ENCODE measurements around the gene GLCCI1.

GLCCI1 gene

DNA sequence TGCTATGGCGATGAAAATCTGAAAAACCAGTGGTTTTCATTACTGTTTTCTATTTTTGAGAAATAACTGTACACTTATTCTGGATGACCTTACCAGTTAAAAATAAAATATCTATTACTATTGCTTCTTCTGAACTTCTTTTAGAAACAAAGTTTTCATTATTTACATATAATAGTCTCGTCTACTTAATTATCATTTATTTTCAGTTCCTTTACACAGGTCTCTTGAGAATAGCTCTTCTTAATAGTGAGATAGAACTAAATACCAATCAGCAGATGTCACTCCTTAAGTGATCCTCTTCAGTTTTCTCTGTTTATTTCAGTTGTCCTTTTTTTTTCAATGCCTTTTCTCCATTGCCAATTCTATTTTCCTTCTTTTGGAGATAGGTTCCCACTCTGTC is 4.3 kb upstream of the GLCCI1 start:
- no peak for DNase-seq

DNA sequence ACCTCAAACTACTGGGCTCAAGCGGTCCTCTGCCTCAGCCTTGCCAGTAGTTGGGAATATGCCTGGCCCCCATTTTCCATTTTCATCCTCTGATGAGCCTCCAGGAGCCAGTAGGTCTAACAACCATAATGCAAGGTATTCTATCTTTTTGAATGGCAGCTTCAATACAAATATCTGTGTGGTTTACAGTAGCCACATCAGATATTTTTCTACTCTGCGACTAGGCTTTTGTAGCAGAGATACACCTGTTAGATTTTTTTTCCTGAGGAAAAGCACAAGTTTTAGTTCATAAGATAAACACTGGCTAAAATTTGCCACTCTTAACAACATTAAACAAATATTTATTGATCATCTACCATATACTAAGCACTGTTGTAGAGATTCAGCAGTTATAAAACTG is 3.9 kb upstream of the GLCCI1 start:
- DNase-seq = no peak

DNA sequence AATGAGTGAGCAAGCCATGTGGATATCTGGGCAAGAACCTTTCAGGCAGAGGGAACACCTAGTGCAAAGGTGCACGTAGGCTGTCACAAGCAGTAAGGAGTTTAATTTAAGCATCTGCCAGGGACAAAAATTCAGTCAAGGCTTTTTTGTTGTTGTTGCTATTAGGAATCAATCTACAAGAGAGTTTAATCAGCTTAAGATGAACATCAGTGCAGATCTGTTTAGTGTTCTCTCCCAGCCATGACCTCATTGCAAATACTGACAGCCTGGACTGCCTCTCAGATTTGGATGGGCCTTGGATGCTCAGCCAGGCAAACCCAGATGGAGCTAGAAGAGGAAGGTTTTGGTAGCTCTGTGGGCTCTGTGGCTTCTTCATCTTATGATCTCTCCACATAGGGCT is 3.3 kb upstream of the GLCCI1 start:
- DNase-seq = no peak

DNA sequence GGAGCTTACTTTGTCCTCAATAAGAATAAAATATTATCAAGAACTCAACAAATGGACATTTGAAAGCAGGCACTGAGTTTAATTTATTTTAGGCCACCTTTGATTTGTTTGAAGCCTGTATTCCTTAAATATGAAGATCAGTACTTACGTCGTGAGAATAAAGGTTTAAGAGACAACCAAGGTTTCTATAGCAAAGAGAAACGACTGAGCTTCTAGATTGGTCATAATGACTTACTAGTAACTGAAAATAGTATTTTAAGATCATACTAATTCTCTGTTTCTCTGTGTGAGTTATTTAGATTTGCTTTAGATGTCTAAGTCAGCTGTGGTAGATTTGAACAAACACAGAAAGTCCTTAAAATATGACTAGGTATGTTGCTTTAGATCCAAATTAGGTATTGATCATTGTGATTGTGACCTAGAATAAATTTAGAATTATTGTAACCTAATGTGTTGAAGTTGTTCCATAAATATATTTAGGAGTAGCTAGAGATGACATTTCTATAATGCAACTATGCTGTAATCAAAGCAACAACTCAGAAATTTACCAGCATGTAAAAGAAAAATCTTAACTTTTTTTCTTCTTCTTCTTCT is 2.4 kb upstream of the GLCCI1 start:
- DNase-seq = no peak

DNA sequence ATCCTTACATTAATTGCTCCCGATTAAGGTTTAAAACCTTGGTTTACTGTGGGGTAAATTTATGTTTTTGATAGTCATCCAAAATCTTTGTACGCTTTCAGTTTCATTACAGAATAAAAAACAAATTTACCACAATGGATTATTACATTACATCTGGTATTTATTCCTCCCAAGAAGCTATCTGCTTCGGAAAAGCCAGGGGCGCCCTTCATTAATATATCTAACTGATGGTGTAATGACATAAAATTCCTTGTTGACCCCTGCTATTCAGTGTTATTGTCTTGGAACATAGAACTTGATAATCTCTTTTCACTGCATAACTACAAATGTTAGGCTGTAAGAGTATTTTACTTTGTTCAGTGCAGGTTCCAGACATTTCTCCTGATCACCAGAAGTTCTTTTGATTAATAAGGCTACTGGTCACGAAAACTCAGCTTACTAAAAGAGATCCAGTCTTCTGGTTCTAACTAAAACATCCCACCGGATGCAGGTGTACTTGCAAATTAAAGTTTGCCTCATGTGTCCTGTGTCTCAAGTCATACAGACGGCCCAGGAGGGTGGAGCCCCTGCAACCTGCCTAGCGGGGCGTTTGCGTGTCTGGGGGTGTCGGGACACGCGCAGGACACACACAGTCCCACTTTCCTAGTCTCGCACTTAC is 581 bp upstream of the GLCCI1 start:
- DNase-seq = no peak

DNA sequence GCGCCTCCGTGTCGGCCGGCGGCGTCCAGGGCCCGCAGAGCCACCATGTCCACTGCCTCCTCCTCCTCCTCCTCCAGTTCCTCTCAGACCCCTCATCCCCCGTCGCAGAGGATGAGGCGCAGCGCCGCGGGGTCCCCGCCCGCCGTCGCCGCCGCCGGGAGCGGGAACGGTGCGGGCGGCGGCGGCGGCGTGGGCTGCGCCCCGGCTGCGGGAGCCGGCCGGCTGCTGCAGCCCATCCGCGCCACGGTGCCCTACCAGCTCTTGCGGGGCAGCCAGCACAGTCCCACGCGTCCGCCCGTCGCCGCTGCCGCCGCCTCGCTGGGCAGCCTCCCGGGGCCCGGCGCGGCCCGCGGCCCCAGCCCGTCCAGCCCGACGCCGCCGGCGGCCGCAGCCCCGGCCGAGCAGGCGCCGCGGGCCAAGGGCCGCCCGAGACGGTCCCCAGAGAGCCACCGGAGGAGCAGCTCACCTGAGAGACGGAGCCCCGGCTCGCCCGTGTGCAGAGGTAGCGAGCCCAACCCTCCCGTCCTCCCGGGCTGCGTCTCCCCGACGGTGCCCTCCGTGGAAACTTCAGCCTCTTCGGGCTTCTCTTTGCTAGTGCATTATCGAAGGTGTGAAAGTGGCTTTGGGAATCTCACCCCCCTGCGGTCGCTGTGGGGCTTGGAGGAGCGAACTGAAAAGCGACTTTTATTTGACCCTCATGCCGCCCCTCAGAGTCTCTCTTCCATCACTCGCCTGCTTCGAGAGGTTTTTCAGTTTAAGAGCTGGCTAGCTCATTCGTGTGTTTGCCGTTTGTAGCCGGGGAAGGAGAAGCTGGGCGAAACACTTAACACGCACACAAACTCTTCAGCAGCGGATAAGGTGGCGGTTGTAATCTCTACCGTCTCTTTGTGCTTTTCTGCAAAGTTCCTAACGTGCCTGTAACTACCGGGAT is 975 bp downstream of the GLCCI1 start:
- peak; percentile 60 for DNase-seq

DNA sequence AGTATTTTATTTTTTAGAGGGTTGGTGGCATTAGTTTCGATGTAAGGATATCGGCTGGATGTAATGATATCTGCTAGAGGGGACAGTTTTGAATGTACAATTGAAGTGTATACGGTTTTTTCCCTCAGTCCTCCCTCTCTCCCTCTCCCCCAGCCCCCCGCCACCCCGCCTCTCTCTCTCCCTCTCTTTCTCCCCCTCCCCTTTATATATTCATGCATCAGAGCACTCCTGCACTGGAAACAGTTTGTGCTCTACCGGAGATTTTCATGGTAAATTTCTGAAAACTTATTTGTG is 1.6 kb downstream of the GLCCI1 start:
- peak; percentile 37 for DNase-seq

DNA sequence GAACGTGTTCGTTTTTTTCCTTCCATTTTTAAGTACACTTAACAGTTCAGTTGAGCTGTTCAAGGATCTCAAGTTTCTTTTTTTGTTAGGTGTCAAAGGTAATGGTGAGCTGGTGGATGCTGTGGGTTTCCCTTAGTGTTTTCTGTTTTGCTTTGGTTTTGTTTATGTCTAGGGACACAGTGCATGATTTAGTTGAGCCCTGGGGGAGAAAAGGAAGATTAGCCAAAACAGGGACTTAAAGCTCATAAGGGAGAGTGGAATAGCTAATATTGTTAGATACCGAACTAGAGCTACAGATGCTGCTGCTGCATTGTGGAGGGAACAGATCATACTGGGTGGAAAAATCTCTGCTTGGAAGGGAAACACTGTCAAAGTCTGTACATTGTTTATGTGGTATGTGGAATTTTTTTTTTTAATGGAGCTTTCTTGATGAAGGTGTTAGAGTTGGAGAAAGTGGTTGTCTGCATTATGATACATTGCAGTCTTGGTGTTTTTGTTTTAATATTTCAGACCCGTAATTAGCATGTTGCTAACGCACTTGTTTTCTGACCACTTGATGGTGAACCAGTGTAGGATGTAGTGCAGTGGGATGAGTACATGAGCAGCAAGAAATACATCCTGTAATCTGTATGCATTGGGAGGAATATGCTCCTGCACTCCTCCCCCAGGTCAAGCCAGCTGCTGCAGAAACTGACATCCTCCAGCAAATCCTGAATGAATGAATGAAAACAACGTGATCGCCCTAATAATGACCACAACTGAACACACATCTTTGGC is 2.1 kb downstream of the GLCCI1 start:
- DNase-seq = no peak

DNA sequence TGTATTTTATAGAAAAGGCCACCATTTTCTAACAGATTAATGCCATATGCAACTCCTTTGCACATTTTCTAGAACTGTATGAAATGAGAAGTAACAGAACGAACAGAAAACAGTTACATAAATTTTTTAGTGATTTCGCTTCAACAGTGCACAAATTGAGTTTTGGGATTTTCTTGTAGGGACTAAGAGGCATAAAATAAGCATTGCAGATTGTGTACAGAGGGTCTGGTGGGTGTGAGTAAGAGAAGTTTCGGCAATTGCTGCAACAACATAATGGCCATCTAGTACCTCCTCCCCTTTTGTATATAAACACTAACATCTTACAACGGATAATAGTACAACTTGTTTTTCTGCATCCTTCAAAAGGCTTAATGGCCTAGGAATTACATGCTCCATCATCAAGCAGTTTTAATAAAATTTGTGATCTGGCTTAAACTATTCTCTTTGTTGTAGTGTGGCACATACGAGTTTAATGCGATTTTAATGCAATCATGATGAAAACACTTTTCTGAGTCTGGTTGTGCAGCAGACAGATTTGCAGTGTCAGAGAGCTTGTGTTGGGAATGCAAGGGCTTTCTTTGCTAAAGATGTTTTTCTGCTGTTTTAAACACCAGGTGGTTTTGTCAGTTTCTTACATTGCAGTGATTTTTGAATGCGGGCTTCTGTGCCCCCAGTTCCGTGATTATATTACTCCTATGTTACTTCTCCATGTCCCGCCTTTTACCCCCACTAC is 2.9 kb downstream of the GLCCI1 start:
- no peak for DNase-seq

DNA sequence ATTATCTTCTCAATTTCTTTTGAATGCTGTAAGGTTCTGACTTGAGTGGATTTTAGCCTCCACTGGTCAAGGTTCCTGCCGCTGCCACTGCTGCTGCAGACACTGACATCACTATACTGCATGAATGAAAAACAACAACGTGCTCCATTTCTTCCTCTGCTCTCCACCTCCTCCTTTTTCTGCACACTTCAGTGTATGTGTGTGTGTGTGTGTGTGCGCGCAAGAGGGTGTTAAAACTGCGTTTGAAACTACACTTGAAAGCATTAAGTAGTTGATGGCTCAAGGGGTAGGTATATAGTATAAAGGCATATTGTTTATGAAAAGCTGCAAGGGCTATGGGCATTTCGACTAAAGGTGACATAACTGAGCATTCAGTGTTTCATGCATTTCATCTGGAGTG is 3.5 kb downstream of the GLCCI1 start:
- DNase-seq = peak; percentile 19

DNA sequence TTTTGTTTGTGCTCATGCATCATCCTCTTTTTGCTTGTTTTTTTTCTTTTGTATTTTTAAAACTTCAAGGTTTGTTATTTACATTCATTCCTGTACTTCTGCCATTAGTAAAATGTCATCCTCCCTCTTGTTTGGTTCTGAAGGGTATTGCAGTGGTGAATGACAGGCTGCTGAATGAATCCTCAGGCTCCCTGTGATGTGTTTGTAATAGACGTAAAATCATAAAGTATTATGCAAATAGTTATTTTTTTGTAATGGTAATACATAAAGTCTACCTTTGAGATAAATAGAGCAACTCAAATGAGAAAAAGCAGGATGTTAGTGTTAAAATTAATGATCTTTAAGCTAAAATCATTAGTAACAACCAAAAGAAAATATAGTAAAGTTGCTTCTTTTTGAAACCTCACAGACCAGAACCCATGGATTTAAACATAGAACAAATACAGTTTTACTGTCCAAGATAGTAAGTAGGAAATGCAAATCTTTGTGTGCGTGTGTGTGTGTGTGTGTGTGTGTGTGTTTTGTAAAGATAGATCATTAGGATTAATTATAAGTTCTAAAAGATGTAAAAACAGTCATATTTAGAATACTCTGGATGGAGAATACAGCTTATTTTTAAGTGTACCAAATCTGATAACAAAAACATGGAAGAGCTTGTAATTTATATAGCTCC is 4.5 kb downstream of the GLCCI1 start:
- no peak for DNase-seq

DNA sequence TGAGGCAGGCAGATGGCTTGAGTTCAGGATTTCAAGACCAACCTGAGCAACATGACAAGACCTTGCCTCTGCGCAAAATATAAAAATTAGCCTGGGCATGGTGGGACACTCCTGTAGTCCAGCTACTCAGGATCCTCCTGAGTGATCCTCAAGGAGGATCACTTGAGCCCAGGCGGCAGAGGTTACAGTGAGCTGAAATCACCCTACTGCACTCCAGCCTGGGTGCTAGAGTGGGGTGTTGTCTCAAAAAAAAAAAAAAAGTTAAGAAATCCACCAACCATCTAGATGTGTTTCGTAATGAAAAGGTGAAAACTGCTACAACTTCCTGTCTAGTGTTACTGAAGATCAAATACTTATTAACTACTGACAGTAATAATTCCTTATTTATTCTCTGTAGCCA is 8.1 kb downstream of the GLCCI1 start:
- no peak for DNase-seq

DNA sequence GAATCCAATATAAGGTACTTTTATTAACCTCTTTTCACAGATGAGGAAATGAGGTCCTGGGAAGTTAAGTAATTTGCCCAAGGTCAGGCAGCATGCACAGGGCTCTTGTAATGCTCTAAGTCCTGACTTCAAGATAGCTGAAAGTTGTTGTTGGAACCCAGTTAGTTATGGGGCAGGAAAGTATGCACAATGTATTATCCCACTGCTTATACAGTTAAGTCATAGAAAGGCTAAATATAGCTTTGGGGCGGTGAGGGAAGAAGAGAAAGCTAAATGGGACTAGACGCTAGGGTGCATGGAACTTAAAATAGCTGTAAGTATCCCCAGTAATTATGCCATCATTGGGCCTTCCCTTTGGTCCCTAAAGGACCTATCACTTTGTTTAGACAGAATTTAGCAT is 9.2 kb downstream of the GLCCI1 start:
- DNase-seq = no peak

DNA sequence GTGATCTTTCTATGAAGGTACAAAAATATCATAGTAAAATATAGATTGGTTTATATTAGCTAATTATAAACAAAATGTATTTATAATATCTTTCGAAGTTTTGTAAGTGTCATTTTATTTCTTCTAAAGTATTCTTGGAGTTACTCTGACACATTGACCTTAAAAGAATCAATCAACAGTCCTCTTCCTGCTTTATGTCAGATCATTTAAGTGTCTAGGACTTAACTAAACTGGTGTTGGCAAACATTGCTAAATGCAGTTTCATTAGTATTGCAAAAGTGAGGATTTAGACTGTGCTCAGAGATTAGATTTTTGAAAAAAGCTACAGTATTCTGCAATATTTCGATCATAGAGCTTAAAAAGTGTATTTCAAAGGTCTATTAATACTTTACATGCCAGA is 10.3 kb downstream of the GLCCI1 start:
- no peak for DNase-seq

DNA sequence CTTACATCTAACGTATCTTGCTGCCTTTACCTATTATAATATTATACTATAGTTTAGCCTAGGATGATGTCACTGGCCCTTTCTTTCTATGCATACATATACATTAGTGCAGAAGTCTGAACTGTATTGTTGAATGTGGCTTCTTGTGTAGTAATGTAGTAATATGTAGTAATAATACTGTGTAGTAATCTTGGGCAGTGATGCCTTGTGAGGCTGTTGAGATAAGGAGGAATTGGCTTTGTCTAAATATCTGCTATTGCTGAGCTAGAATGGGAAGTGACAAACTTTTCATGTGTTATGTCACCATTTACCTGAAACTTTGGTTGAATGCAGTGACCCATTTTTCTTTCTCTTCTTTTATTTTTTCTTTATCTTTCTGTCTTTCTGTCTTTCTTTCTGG is 11.0 kb downstream of the GLCCI1 start:
- DNase-seq = no peak

DNA sequence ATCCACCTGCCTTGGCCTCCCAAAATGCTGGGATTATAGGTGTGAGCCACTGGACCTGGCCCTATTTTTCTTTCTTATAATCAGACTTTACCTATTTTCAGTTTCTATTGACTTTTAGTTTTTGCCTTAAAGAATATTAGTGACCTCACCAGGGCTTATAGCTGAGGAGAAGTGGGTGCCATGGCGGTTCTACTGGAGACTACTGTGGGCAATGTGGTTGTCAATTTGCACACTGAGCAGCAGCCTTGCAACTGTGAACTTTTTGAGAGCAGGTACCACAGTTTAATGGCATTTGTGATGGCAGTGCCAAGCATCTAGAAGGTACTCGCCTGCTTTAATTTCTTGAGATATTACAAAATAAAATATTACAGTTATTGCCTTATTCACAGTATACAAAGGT is 11.5 kb downstream of the GLCCI1 start:
- DNase-seq = no peak

DNA sequence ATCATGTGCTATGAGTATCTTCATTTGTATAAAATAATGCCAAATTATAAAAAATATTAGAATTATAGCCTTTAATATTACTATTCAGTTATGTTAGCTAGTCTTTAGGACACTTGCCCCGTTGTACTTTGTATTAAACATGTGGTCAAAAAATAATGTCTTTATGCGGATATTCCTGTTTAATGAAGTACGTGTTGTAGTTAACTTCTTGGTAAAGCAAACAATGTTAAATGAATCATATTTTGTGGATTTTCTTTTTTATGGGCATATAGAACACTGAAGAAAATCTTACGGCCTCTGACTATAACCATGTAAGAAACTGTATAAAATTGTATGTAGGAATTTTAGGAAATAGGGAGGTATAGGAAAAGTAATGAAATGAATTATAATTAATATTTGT is 14.3 kb downstream of the GLCCI1 start:
- no peak for DNase-seq

DNA sequence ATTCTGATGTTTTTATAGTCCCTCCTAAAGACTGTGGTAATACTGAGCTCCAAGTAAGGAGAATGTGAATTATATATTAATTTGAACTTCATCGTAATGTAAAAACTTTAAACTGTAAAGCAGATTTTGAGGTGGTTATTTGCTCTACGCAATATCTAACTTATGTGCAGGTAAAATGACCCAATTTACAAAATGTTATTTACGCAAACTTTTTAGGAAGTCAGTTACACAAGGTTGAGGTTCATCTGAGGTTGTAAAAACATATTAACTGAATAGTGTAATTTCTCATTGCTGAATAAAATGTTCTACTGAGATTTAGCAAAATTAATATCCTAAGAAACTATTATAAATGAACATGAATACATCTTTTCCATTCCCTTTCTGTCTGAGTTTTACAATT is 15.8 kb downstream of the GLCCI1 start:
- DNase-seq = no peak

DNA sequence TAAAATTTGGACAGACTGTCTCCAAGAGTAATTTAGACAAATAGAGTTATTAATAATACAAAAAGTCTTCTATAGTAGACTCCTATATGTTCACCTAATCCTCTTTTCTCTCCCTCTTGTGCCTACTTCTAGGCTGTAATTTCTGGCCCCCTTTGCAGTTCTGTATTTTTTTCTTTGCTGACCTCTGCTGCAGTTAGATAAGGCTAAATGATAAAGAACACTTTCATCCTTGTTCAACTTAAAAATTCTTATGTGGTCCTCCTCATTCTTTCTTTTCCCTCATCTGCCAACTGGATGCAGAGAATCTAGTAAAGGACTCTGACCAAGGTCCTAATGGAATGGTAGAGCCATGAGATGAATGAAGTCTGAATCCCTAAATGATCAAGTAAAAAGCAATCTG is 20.1 kb downstream of the GLCCI1 start:
- DNase-seq = no peak

DNA sequence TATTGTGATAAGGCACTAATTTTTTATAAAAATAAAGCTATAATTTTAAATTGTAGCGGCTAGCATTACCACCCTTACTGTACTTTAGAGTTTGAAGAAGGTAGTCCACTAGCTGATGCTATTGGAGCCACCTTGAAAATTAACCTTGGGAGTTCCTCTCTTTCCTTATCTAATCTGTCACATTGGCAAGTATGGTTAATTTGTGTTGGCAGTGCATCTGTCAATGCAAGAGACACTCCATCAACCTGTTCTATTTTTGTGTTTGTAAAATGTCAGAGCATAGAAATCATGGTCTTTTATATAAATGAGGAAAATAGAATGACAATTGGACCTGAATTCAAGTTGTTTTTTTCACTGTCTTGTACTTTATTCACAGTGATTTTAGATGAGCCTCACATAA is 20.5 kb downstream of the GLCCI1 start:
- DNase-seq = no peak

DNA sequence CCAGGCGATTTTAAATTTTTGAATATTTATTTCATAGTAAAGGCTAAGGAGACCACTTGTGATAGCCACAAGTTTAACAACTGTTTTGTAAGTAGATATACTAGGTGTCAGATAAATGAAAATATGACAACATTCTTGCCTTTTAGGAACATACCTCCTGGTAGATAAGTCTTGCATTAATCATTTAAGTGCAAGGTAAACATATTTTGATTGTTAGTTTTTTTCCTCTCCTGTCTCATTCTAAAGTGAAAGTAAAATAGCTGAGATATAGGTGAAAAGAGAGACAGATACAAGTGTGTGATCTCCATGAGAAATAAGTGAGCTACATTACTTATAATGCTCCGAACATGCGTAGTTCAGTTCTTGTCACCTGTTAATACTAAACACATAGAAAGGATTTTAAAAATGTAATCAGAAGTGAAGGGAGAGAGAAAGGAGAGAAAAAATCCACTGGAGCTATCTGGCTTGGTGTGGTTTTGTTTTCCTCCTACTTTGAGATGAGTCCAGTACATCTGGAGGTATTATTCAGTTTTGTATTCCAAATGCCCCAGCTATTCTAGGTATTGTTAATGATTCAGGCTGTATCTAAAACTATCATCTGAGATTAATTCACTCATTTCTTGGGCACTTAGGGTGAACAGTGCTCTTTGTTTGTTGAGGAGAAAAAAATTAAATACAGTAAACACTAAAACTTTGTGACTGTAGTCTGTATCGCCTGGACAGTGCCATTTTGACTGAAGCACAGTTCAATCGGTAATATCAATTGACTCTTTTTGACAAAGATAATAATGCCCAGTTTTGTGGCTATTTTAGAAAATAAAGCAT is 21.2 kb downstream of the GLCCI1 start:
- no peak for DNase-seq

DNA sequence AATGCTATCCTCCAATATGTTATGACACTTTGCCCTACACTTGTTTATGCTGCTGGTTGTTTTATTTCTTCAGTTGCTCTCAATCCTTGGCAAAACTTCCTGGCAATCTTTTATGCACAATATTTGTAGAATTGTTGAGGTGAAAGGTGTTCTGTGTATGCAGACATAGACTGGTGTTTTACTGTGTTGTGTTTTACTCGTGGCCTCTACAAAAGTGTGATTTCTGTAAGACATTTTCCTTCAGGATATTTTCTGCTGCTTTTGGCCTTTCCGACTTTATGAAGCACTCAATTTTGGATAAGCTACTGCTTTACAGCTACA is 21.8 kb downstream of the GLCCI1 start:
- DNase-seq = no peak
